Nephron (organoid): ENCODE results near the gene CREG1.

ENCODE experiments used
- H3K27ac Mint-ChIP-seq, 3 experiments: 2 replicates each; pipeline ENCODE4 v1.8.0; 2020; ENCODE audit warnings: mixed read lengths in 3 of 3, mild to moderate bottlenecking in 2 of 3, moderate library complexity in 1 of 3
- H3K27me3 Mint-ChIP-seq: 2 replicates; pipeline ENCODE4 v1.8.0; 2021; ENCODE audit warnings: low read depth, mild to moderate bottlenecking, moderate library complexity, mixed read lengths
- H3K36me3 Mint-ChIP-seq: 2 replicates; pipeline ENCODE4 v1.8.0; 2020; ENCODE audit warnings: low read depth, mixed read lengths
- H3K4me1 Mint-ChIP-seq: 2 replicates; pipeline ENCODE4 v1.8.0; 2020; ENCODE audit warnings: mixed read lengths
- H3K4me3 Mint-ChIP-seq, 3 experiments: 2 replicates each; pipeline ENCODE4 v1.8.0; 2020; ENCODE audit warnings: mild to moderate bottlenecking in 3 of 3, mixed read lengths in 3 of 3, moderate library complexity in 2 of 3
- H3K9me3 Mint-ChIP-seq: 2 replicates; pipeline ENCODE4 v1.8.0; 2020; ENCODE audit warnings: mixed read lengths
- TF ChIP-seq, protein P1 (sequence below), 3 experiments: fragments of 200-600 bp; sonication (generic); IDR thresholded peaks; one replicate each; pipeline ENCODE4 v1.5.0; 2021; ENCODE audit warnings: antibody characterized with exemption in 3 of 3; ENCODE audit not compliant: unreplicated experiment in 3 of 3

CREG1 gene

DNA sequence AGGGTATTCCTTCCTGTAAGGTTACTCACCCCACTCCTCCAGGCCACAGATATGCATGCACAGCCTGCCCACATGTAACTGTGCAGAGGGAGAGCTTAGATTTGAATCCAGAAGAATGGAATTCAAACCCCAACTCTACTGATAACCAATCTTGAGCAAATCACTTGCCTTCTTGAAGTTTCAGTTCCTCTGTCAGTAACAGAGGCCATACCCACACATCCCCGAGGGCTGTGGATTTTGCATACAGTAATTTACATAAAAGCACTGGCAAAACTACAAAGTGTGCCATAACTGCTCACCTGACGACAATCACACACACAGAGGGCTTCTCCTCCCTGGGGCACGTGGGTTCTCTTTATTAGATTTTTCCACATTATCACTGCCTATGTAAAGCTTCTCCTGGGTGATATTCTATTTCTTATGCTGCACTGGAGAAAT, 53.9 kb downstream of the CREG1 start:
- no peaks in the 10 kb centered on the region for H3K36me3 Mint-ChIP-seq
- peaks cover 32% of the 10 kb centered on the region for H3K4me1 Mint-ChIP-seq
- no peak overlapping the region for H3K4me3 Mint-ChIP-seq
- H3K9me3 Mint-ChIP-seq = no peaks in the 10 kb centered on the region
- H3K27ac Mint-ChIP-seq = no peak overlapping the region
- TF ChIP-seq, protein P1, sequence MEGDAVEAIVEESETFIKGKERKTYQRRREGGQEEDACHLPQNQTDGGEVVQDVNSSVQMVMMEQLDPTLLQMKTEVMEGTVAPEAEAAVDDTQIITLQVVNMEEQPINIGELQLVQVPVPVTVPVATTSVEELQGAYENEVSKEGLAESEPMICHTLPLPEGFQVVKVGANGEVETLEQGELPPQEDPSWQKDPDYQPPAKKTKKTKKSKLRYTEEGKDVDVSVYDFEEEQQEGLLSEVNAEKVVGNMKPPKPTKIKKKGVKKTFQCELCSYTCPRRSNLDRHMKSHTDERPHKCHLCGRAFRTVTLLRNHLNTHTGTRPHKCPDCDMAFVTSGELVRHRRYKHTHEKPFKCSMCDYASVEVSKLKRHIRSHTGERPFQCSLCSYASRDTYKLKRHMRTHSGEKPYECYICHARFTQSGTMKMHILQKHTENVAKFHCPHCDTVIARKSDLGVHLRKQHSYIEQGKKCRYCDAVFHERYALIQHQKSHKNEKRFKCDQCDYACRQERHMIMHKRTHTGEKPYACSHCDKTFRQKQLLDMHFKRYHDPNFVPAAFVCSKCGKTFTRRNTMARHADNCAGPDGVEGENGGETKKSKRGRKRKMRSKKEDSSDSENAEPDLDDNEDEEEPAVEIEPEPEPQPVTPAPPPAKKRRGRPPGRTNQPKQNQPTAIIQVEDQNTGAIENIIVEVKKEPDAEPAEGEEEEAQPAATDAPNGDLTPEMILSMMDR (IDR thresholded peaks at IDR 0.05; ENCODE audit: unreplicated experiment in 3 of 3) = no peak
- H3K27me3 Mint-ChIP-seq = peaks cover 6% of the 10 kb centered on the region

DNA sequence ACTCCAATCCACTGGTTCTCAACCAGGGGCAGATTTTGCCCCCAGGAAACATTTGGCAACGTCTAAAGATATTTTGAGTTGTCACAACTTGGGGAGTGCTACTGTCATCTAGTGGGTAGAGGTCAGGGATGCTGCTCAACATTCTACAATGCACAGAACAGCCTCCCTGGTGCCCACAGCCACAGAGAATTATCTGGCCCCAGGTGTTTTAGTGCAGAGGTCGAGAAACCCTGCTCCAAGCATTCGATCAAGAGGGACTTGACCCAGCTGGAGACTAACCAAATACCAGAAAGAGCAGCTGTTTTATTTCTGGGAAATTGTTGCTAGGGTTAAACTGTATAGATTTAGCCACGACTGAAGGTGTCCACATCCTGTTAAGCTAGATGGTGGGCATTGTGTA, 54.5 kb downstream of the CREG1 start:
- Mint-ChIP-seq H3K4me3 (no peak overlapping the region), H3K9me3 (no peaks in the 10 kb centered on the region), H3K27me3 (peaks cover under 1% of the 10 kb centered on the region), H3K27ac (no peak overlapping the region), H3K4me1 (peaks cover 26% of the 10 kb centered on the region), H3K36me3 (no peaks in the 10 kb centered on the region)
- TF ChIP-seq, protein P1 (IDR thresholded peaks at IDR 0.05; ENCODE audit: unreplicated experiment in 3 of 3) = no peak

- H3K4me1 Mint-ChIP-seq = peaks cover 7% of the 10 kb centered on the region
- no peaks in the 10 kb centered on the region for H3K36me3 Mint-ChIP-seq
- no peak overlapping the region for H3K27ac Mint-ChIP-seq
- H3K4me3 Mint-ChIP-seq = no peak overlapping the region
- peaks cover 7% of the 10 kb centered on the region for H3K27me3 Mint-ChIP-seq
- no peaks in the 10 kb centered on the region for H3K9me3 Mint-ChIP-seq
- TF ChIP-seq, protein P1 (IDR thresholded peaks at IDR 0.05; ENCODE audit: unreplicated experiment in 3 of 3) = no peak
Observed at GRCh38 chr1:167496797-167497619, 56.6 kb downstream of the CREG1 start.

- peaks cover 7% of the 10 kb centered on the region for H3K4me1 Mint-ChIP-seq
- no peaks in the 10 kb centered on the region for H3K9me3 Mint-ChIP-seq
- no peak overlapping the region for H3K27ac Mint-ChIP-seq
- no peak overlapping the region for H3K4me3 Mint-ChIP-seq
- TF ChIP-seq, protein P1 (IDR thresholded peaks at IDR 0.05; ENCODE audit: unreplicated experiment in 3 of 3) = no peak
- H3K36me3 Mint-ChIP-seq = no peaks in the 10 kb centered on the region
- H3K27me3 Mint-ChIP-seq = peaks cover 25% of the 10 kb centered on the region
Observed at GRCh38 chr1:167493372-167493771, 60.2 kb downstream of the CREG1 start.

DNA sequence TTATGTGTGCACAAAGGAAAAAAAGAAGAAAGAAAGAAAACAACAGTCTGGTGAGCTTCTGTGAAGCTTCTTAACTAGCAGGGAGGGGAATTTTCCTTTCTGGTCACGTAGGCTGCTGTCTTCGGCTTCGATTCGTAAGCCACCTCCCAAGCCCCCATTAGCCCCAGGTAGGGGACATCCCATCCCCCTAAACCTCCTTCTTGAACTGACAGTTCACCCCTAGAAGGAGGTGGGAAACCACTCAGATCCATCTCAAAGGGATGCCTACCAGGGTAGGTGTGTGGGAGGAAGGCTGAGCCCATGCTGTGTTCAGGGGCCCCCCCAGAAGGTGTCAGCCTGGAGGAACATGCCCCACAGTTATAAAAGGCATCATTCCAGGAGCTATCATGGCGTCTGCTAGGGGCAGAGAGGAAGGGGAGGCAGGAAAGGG, 61.1 kb downstream of the CREG1 start:
- no peak overlapping the region for H3K27ac Mint-ChIP-seq
- H3K27me3 Mint-ChIP-seq = peaks cover 25% of the 10 kb centered on the region
- H3K4me3 Mint-ChIP-seq = no peak overlapping the region
- TF ChIP-seq, protein P1 (IDR thresholded peaks at IDR 0.05; ENCODE audit: unreplicated experiment in 3 of 3) = no peak
- no peaks in the 10 kb centered on the region for H3K36me3 Mint-ChIP-seq
- H3K4me1 Mint-ChIP-seq = peaks cover 12% of the 10 kb centered on the region
- H3K9me3 Mint-ChIP-seq = no peaks in the 10 kb centered on the region
